Left ventricle myocardium superior (tissue), 1 donor: ENCODE measurements around the gene OCSTAMP. TPM values are rescaled to one million over a fixed set of nuclear protein-coding genes. Genes with fewer than 3 reads are reported as not detected.

Experiments used
- ATAC-seq: fragments of 200-7000 bp; cut with Tn5 transposase; one replicate; pipeline ENCODE4 v1.9.1; 2020; ENCODE audit warnings: mild to moderate bottlenecking, moderate library complexity
- DNase-seq: peaks from one replicate; pipeline ENCODE4 v3.0.0-alpha.2; 2020
- intact Hi-C: fragments of 100-400 bp; cut with micrococcal nuclease; formaldehyde crosslinking; loops from one replicate; pipeline ENCODE4 v1.11.0; 2022
- long read RNA-seq: library from polyadenylated mRNA; unstranded; transcript quantifications from one replicate; pipeline ENCODE4 v2.0.0, GENCODE V29; 2021
- total RNA-seq: library from RNA; stranded (reverse); fragmentation: NEBNext Ultra II Directional; extraction: Animal tissue kit (Norgen Biotek cat#: 25700); gene quantifications from one replicate; pipeline ENCODE4 v1.2.1, GENCODE V29; 2021
- donor health status: DM: no; HTN: yes; CAD: no; lungs with severe emphysema.

Gene OCSTAMP, protein sequence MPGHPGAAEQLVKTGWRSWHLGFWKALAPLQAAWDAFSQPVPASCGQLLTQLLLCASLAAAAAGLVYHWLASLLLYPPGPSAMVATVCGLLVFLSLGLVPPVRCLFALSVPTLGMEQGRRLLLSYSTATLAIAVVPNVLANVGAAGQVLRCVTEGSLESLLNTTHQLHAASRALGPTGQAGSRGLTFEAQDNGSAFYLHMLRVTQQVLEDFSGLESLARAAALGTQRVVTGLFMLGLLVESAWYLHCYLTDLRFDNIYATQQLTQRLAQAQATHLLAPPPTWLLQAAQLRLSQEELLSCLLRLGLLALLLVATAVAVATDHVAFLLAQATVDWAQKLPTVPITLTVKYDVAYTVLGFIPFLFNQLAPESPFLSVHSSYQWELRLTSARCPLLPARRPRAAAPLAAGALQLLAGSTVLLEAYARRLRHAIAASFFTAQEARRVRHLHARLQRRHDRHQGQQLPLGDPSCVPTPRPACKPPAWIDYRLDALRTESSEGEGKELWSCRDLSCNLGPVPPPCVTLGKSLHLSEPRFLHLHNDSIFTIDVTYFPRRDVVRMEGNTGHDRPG
- total RNA-seq = not detected
- long read RNA-seq = 0 reads

DNA sequence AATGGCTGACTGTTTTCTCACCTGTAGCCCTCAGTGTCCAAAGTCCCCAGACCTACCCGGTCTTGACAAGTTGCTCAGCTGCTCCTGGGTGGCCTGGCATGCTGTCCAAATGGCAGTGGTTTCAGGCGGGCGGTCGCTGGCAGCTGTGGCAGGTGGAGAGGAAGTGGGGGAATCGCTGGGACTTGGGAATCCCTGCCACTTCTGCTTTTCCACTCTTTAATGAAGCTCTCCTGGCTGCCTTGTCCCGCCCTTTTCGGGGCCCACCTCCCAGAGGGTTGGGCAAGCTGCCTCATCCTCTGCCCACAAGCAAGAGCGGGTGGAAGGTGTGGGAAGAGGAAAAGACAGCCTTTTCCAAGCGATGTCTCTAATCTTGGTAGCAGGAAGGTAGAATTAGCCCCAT lies at the start of gene OCSTAMP:
OCSTAMP (minus strand) TSS at position 194 of the 400 bp plus-strand sequence; CDS start at position 100, 94 bp downstream.
- DNase-seq (no peak), ATAC-seq (no peak)
- intact Hi-C loops = no loop called here

DNA sequence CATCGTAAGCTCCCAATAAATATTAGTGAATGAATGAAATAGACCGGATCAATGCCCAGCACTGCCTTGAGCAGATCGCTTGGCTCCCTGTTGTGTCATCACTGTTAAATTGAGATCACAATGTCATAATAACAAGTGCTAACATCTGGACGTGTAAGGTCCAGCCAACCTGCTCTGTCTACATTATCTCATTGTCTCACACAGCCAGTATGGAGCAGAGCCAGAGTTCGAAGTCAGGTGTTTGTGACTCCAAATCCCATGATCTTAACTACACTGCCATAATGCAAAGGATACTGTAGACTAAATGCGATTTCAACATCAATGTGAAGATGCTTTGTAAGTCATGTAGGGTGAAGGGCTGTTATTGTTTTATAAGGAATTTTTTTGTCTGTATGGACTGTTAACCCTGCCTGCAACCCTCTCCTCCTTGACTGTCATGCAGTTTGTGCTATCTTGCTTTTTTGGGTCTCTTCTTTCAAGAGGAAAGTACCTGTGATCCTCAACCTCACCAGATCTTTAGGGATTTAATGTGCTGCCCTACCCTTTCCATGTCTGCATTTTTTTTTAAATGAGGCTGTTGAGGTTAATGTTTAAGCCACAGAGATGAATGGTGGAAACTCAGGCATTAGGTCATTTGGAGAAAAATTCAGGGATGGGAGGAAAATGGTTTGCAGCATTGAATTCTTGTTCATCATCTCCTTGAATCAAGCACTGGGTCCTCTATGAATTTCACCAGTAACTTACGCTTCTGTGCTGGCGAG lies 49.0 kb upstream of the OCSTAMP start:
- ATAC-seq = no peak
- DNase-seq = no peak
- intact Hi-C loops = no loop called here

DNA sequence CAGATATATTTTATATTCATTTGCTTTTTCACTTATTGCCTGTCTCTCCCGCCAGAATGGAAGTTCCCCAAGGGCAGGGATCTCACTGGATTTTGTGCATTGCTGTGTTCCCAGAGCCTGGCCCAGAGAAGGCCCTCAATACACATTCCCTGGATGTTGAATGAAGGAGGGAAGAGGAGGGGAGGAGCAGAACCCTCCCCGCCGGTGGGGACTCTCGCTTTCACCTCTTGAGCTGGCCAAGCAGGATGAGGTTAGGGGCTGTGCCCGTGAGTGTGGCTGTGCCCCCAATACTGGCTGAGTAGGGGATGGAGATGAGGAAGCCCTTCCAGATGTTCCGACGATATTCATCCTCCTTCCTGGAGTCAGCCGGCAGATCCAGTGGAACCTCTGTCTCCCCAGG lies 45.5 kb upstream of the OCSTAMP start:
- ATAC-seq (no peak), DNase-seq (no peak)
- intact Hi-C loops = no loop called here

DNA sequence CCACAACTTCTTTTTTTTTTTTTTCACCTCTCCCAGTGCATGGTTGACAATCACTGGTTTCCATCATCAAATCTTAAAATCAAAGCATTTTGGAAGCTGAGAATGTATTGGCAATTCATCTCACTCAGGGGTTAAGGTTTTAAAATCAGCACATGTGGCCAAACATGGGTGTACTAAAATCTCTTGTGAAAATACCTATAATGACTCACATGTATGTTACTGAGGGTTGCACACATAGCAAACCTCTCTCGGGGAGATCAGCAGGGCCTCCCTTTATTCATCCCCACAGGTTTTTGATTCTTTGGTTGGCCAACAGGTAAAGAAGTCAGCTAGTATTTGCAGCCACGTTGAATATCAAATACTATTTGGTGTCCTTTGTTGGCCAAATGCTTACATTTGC lies 44.3 kb upstream of the OCSTAMP start:
- no peak for ATAC-seq
- intact Hi-C loops = no loop called here
- no peak for DNase-seq

DNA sequence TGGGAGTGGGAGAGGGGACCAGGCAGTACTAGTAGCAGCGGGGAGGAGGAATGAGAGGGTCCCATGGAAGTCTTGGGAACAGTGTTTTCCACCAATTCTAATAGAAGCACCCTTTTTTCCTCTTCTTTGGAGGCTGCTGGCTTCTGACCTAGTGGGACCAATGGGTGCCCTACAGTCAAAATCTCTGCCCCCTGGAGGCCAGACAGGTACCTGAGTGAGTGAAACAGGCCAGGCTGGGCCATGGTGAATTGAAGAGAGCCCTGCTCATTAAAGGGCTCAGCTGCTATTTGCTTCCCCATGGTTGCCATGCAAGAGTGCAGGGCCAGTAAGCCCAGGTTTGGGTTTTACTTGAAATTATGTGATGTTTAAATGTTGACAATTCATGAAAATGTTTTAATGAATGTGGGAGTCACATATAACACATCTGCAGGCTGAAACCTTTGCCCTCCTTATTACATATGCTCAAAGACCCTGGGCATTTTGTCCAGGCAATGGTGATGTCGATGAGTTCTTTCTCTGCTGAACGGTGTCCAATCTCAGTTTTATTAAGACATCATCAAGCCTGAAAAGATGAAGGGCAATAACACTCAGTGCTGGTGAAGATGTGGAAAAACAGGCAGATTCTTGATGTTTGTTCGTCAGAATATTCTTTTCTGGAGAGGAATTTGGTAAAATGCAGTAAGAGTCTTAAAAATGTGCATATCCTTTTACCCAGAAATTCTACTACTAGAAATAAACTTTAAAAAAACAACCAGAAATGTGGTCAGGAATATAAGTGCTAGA lies 42.3 kb upstream of the OCSTAMP start:
- ATAC-seq = no peak
- intact Hi-C loops = no loop called here
- no peak for DNase-seq

DNA sequence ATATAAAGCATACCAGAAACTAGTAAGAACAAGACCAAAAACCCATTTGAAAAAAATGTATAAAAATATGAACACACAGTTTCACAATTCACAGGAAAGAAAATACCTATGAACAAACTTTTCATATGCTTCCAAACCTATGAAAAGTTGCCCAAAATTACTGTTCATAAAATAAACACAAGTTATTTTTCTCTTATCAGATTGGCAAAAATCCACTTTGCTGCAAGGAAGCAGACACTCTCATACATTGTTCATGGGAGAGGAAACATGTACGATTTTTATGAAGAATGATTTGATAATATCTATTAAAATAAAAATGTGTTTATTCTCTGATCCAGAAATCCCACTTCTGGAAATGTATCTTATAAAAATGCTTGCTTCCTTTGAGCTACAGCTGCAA lies 40.0 kb upstream of the OCSTAMP start:
- intact Hi-C loops = no loop called here
- DNase-seq (no peak), ATAC-seq (no peak)

DNA sequence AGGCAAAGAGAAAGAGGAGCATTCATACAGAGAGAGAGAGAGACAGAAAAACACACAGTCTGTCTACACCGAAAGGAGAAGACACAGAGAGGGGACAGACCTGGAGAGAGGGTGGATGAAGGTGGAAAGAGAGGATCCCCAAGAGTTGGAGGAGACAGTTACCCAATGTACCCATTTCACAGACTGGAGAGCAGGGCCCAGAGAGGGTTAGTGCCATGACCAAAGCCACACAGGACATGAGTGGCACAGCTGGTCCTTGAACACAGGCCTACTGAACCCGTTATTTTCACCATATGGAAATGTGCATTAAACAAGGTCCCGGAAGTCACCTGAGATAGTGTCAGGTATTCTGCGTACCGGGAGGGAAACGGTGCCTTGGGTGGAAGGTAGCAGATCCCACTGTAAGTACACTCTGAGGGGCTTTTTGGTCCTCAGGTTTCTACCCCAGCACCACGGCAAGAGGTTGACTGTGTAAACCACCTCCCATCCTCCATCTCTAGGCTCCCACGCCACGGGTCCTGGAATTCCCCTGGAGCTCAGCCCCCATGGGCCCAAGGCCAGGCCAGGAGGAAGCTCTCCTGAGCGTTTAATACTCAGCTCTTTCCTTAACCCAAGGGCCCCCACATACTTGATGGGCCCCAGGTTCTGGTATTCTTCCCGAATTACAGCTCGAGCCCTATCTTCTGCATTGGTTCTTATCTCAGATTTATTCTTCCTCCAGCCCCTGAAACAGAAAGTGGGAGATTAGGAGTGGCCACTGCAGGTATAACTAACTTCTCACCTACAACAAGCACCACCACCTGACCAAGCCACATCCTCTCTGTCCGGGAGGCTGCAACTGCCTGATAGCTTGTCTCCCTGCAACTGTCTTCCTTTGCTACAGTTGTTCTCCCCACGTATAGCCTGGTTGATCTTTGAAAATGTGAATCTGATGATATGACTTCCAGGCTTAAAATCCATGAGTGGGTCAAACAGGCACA lies 38.4 kb upstream of the OCSTAMP start:
- ATAC-seq (no peak), DNase-seq (no peak)
- intact Hi-C loops = no loop called here

DNA sequence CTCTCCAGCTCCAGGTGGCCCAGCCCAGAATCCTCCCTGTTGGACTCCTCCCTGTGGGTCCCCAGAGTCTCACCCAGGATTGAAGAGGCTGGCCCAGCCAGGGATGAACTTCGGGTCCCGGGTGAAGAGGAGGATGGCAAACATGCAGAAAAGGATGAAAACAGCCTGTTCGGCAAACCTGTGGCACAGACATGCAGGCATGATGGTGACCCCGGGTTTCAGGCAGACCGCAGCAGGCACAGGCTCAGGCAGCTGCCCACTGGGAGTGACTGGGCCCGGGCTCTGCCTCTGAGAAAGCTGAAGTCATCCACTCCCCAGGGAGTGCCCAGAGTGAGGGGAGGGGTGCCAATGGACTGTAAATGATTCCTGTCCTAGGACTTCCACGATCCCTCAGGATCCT lies 37.5 kb upstream of the OCSTAMP start:
- intact Hi-C loops = no loop called here
- ATAC-seq (no peak), DNase-seq (no peak)

DNA sequence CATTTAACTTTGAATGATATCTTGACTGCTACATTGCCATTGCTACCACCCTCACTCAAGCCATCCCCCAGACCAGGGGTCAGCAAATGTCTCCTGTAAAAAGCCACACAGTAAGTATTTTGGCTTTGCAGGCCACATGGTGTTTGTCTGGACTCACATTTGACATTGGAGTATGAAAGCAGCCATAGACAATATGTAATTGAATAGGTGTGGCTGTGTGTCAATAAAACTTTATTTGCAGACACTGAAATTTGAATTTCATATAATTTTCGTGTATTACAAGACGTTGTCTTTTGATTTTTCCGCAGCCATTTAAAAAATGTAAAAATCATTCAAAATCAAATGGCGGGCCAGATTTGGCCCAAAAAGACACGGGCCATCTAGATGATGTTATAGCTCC lies 36.3 kb upstream of the OCSTAMP start:
- intact Hi-C loops = no loop called here
- DNase-seq = no peak

DNA sequence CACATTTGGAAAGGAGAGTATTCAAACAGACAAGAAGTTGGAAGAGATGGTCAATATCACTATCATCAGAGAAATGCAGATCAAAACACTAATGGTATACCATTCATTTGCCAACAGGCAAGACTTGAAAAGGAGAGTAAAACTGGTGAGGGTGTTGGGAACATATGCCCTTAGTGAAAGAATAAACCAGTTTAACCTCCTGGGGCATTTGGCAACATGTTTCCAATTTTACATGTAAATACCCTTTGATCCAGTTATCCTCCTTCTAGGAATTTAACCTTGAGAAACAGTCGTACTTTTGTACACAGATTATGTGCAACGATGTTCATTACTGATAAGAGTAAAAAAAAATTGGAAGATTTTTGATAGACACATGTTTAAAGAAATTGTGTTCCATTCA lies 34.1 kb upstream of the OCSTAMP start:
- DNase-seq = no peak
- ATAC-seq = no peak
- intact Hi-C loops = no loop called here

More for the DNA sequence above, 36.3 kb upstream of the OCSTAMP start:
- ATAC-seq = no peak

DNA sequence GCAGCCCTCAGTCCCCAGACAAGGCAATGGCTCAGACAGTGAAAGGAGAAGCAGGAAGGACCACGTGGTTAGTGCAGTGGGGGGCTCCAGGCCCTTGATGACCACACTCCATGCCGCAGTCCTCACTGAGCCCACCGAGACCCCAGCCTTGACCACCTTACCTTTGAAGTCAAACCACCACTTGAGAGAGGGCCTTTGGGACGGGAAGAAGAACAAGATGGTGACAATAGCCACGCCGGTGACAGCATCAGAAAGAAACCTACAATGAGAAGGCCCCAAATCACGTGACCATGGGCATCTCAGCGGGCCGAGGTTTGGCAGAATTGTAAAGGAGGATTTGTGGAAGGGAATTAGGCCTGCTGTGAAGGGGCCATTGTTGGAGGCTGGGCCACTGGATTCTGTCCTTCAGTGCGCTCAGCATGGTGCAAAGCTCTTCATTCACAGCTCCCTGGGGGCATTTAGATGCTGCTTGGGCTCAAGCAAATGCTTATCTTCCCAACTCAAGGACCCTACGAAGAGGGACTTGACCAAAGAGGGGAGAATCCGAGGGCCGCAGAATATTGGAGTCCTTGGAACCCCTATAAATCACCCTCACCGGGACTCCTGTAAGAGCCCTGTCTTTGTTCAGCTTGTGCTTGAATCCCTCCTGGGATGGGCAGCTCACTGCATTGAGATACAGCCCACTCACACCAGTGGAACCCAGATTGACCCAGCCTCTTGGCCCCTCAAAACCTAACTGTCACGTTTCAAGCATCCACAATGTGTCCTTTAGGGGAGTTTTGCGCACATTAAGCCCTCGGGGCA lies 33.2 kb upstream of the OCSTAMP start:
- no peak for DNase-seq
- intact Hi-C loops = no loop called here
- no peak for ATAC-seq

DNA sequence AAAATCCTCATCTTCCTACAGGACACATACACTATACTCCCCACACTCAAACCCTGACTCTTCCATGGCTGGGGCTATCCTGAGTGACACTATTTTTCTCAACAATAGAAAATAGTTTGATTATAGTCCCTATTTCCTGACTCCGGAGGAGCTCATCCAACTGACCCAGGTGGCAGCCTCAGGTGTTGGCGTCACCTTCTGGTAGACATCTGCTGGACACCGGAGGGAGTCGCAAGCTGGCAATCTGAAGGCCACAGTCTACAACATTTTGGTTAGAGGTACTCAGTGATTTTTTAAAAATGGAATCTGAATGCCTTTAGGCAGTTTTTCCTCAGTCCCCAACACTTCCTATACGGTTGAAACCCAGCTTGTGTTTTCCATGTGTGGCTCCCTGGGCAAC lies 32.2 kb upstream of the OCSTAMP start:
- intact Hi-C loops = no loop called here
- DNase-seq (no peak), ATAC-seq (no peak)

DNA sequence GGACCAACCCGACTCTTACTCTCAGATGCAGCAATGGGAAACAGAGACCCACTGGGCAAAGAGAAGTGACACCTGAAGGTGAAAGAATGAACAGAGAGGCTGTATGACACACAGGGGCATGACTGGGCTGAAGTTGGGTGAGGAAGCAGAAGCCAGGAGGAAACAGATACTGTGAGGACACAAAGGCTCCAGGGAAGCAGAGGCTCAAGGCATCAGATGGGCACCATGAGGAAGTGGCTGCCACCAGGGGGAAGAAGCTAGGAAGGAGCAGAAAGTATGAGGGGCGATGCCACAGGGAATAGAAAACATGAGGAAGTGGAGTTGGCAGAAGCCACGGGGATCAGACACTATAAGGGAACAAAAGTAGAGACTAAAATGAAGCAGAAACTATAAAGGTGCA lies 30.9 kb upstream of the OCSTAMP start:
- DNase-seq = no peak
- ATAC-seq = no peak
- intact Hi-C loops = no loop called here

DNA sequence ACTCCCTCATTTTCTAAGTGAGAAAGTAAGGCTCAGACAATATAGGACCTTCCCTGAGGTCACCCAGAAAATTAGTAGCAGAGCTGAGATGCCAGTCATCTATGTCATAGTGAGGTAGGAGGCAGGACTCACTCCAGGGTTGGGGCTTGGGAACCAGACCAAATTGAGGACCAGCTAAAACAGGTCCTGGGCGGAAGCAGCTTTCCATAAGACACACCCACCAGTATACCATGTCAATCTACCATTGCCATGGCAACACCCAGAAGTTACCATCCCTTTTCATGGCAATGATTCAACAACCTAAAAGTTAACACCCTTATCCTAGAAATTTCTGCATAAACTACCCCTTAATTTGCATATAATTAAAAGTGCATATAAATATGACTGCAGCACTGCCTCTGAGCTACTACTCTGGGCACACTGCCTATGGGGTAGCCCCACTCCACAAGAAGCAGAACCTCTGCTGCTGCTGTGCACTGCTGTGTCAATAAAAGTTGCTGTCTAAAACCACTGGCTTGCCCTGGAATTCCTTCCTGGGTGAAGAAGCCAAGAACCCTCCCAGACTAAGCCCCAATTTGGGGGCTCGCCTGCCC lies 30.3 kb upstream of the OCSTAMP start:
- intact Hi-C loops = no loop called here
- DNase-seq (no peak), ATAC-seq (no peak)

DNA sequence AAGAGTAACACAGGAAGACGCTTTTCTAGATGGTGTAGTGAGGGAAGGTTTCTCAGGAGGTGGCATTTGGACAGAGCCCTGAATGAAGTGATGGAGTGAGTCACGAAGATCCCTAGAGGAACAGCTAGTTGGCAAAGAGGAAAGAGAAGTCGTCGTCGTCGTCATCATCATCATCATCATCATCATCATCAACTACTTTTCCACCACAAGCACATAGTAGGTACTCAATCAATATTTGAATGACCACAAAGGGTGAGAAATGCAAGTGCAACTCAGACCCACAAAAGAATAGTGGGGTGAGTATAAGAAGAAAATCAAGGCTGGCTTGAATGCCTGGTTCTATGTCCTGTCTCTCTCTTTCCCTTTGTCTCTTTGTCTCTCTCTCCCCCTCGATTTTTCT lies 28.3 kb upstream of the OCSTAMP start:
- DNase-seq = no peak
- intact Hi-C loops = no loop called here
- ATAC-seq = no peak

DNA sequence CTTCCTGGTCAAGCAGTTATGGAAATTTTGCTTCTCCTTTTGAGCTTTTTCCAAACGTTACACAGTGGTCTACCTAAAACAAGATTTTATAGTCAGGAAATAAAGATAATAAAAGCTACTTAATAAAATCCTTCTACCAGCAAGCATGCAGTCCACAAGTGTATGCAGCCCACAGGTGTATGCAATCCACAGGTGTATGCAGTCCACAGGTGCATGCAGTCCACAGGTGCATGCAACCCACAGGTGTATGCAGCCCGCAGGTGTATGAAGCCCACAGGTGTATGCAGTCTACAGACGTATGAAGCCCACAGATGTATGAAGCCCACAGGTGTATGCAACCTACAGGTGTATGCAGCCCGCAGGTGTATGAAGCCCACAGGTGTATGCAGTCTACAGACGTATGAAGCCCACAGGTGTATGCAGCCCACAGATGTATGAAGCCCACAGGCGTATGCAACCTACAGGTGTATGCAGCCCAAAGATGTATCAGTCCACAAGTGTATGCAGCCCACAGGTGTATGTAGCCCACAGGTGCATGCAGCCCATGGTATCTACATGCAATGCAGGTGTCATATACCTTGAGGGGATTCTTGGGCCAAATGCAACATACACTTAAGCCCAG lies 26.4 kb upstream of the OCSTAMP start:
- ATAC-seq = no peak

DNA sequence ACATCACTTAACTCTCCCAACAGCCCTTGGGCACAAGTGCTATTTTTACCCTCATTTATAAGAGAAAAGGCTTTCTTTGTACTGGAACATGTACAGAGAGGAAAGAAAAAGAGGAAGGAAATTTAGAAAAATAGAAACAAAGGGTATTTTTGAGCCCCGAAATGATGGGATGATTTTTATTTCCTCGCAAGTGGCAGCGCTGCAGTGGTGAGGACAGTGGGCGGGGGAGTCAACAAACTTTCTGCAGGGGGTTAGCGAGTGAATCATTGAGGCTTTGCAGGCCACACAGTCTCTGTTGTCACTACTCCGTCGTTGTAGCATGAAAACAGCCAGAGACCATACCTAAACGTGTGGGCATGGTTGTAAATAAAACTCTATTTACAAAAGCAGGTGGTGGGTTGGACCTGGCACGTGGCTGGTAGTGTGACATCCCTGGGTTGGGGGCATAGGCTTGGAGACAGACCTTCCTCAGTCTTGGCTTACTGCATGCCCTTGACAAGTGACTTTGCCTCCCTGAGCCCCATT lies 25.5 kb upstream of the OCSTAMP start:
- DNase-seq (no peak), ATAC-seq (no peak)
- intact Hi-C loops = no loop called here

More for the DNA sequence above, 26.4 kb upstream of the OCSTAMP start:
- DNase-seq = no peak
- intact Hi-C loops = no loop called here
